GM23248 (cell line): Measurements from ENCODE around the gene MARCHF4. TPM values are rescaled to one million over a fixed set of nuclear protein-coding genes. Genes with fewer than 3 reads are reported as not detected.
"Not testable (repeated sequence)": the region's sequence is repeated elsewhere in the genome, so short reads cannot be mapped to it uniquely, and the experiment has no call there.

ENCODE experiments used
- DNase-seq: peaks from one replicate; pipeline ENCODE4 v3.0.0-alpha.2; 2015
- H2AFZ ChIP-seq: fragments of 200-600 bp; sonication (generic); 2 replicates; pipeline ENCODE4 v1.6.1; 2016; ENCODE audit warnings: antibody characterized with exemption
- H3F3A ChIP-seq: fragments of 200-600 bp; sonication (generic); 2 replicates; pipeline ENCODE4 v1.6.1; 2016; ENCODE audit warnings: mild to moderate bottlenecking, antibody characterized with exemption, mixed run types; ENCODE audit not compliant: insufficient read depth
- H3K27ac ChIP-seq: fragments of 200-600 bp; sonication (generic); 2 replicates; pipeline ENCODE4 v1.5.1; 2016; ENCODE audit warnings: mild to moderate bottlenecking
- H3K27me3 ChIP-seq: fragments of 200-600 bp; sonication (generic); replicated peaks from 2 replicates; pipeline ENCODE4 v1.6.1; 2016; ENCODE audit warnings: mild to moderate bottlenecking; ENCODE audit not compliant: insufficient read depth
- H3K36me3 ChIP-seq: fragments of 200-600 bp; sonication (generic); 2 replicates; pipeline ENCODE4 v1.6.1; 2016; ENCODE audit warnings: low read depth, mild to moderate bottlenecking
- H3K4me1 ChIP-seq: fragments of 200-600 bp; sonication (generic); 2 replicates; pipeline ENCODE4 v1.6.1; 2016; ENCODE audit warnings: mild to moderate bottlenecking; ENCODE audit not compliant: insufficient read depth
- H3K4me2 ChIP-seq: fragments of 200-600 bp; sonication (generic); one replicate; pipeline ENCODE4 v1.6.1; 2016; ENCODE audit warnings: mild to moderate bottlenecking; ENCODE audit not compliant: unreplicated experiment
- H3K4me3 ChIP-seq: fragments of 200-600 bp; sonication (generic); 2 replicates; pipeline ENCODE4 v1.5.1; 2016; ENCODE audit warnings: mild to moderate bottlenecking
- H3K79me2 ChIP-seq: fragments of 200-600 bp; sonication (generic); 2 replicates; pipeline ENCODE4 v1.6.1; 2016; ENCODE audit warnings: mild to moderate bottlenecking; ENCODE audit not compliant: insufficient read depth
- H3K9ac ChIP-seq: fragments of 200-600 bp; sonication (generic); 2 replicates; pipeline ENCODE4 v1.6.1; 2016; ENCODE audit warnings: mild to moderate bottlenecking
- H3K9me2 ChIP-seq: fragments of 200-600 bp; sonication (generic); 2 replicates; pipeline ENCODE4 v1.6.1; 2016; ENCODE audit warnings: mixed run types, mild to moderate bottlenecking, moderate library complexity; ENCODE audit not compliant: insufficient read depth
- H3K9me3 ChIP-seq: fragments of 200-600 bp; sonication (generic); one replicate; pipeline ENCODE4 v1.6.1; 2017; ENCODE audit warnings: low read depth
- H4K20me1 ChIP-seq: fragments of 200-600 bp; sonication (generic); 2 replicates; pipeline ENCODE4 v1.6.0; 2016; ENCODE audit not compliant: insufficient read depth
- EZH2 ChIP-seq: fragments of 200-600 bp; sonication (generic); IDR thresholded peaks from 2 replicates; pipeline ENCODE4 v1.6.1; 2018; ENCODE audit warnings: antibody characterized with exemption, mild to moderate bottlenecking; ENCODE audit not compliant: insufficient read depth, poor library complexity, severe bottlenecking
- EZH2phosphoT487 ChIP-seq: fragments of 200-600 bp; sonication (generic); IDR thresholded peaks from 2 replicates; pipeline ENCODE4 v1.6.1; 2018; ENCODE audit warnings: antibody characterized with exemption, moderate library complexity, mild to moderate bottlenecking, low read depth; ENCODE audit not compliant: insufficient read depth
- WGBS, 2 experiments: methylation state at CpG; one replicate each; pipeline ENCODE4 v1.1.6; 2015 to 2017; ENCODE audit warnings: low lambda C conversion rate in 2 of 2, low coverage in 1 of 2; ENCODE audit errors: missing lambda C conversion rate in 2 of 2; 5-methylcytosine and 5-hydroxymethylcytosine counted together
- in situ Hi-C: fragments of 300-500 bp; cut with MboI; formaldehyde crosslinking; loops from 2 replicates; pipeline ENCODE4 v1.15.0; 2020
- polyA plus RNA-seq: library from polyadenylated mRNA; unstranded; fragments of >200 nt; fragmentation: Nextera tagmentation; extraction: Ambion mirVana; gene quantifications from 2 replicates; pipeline ENCODE4 v1.2.1, GENCODE V29; 2016
- total RNA-seq: library from RNA; depleted of rRNA; stranded (reverse); fragments of >200 nt; shearing (Covaris generic); gene quantifications from 2 replicates; pipeline ENCODE4 v1.2.3, GENCODE V29; 2014

The MARCHF4 gene
- total and polyA plus RNA-seq, 2 experiments from 2014 or later = 7.8 to 14.5 TPM

DNA sequence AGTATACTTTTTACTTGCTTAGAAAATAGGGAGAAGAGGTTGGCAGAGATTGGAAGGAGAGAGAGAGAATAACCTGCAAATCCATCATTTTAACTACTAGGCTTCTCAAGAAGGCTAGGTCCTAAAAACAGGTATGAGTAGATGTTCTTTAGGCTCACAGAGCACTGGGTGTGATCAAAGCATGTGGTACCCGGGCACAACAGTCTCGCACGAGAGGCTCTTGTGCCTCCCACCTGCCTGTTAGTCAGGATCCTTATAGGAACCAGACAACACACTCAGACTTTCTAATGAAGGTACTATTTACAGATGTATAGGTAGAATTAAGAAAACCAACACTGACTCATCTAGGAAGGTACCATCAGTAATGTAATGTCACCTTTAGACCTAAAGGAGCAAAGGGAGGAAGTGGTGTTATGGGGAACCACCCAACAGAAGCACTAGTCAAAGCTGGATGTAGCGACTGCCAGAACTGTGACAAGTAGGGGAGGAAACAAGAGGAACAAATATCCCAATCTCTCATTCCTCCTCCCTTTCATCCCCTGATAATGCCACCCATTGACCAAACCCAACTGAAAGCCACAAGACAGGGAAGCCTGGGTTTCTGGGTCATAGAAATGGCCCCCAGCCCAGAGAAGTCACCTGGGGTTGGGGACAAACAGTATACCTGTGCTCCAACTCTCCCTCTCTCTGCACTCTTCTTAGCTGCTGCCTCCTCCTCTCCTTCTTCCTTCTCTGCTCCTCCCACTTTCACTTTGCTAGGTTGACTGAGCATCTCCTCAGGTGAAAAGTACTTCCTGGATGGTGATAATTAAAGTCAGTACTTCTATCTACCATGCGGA lies 16.0 kb upstream of the MARCHF4 start:
- 85 to 92% methylated on average over 5 of the region's 5 CpGs for WGBS, 2 experiments

DNA sequence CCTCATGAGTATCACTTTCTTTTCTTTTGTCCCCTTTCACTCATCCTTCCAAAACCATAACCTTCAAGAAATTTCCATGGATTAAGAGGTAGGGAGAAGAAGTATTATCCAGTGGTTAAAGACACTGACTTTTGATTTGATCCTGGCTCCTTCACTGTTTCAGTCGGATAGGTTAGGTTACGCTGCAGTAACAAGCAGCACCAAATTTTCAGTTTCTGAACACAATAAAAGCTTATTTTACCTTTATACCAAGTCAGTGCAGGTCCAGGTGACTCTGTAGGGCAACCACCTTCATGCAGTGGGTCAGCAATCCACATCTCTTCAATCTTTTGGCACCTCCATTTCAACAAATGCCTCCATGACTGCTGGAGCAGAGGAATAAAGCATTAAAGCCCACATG lies 15.0 kb upstream of the MARCHF4 start:
- Histone ChIP-seq H3K79me2 (no peaks in the 10 kb centered on the region), H3K9me3 (no peaks in the 10 kb centered on the region), H4K20me1 (no peaks in the 10 kb centered on the region), H3K4me1 (peaks cover 7% of the 10 kb centered on the region), H3K36me3 (no peaks in the 10 kb centered on the region), H3F3A (peaks cover 18% of the 10 kb centered on the region; the same call in 1 of the 2 replicates), H2AFZ (no peak overlapping the region), H3K27me3 (no peaks in the 10 kb centered on the region), H3K9ac (no peak overlapping the region), H3K4me2 (no peak overlapping the region), H3K4me3 (no peak overlapping the region), H3K27ac (no peak overlapping the region), H3K9me2 (no peaks in the 10 kb centered on the region)
- in situ Hi-C loops = no loop called here
- DNase-seq = no peak
- TF ChIP-seq EZH2phosphoT487 = no peak
- no peak for TF ChIP-seq EZH2
- 89 to 94% methylated on average over 2 of the region's 2 CpGs for WGBS, 2 experiments

More for the DNA sequence above, 16.0 kb upstream of the MARCHF4 start:
- DNase-seq = no peak
- in situ Hi-C loops = no loop called here
- H3K27ac ChIP-seq = peak overlapping the region; percentile 61; the same call in 1 of the 2 replicates
- H3K4me1 ChIP-seq = peaks cover 7% of the 10 kb centered on the region
- peaks cover 18% of the 10 kb centered on the region; the same call in 1 of the 2 replicates for H3F3A ChIP-seq
- no peak overlapping the region for H2AFZ ChIP-seq
- H3K9ac ChIP-seq = no peak overlapping the region
- H3K9me2 ChIP-seq = no peaks in the 10 kb centered on the region
- H4K20me1 ChIP-seq = no peaks in the 10 kb centered on the region
- H3K79me2 ChIP-seq = no peaks in the 10 kb centered on the region
- no peak overlapping the region for H3K4me2 ChIP-seq
- no peak overlapping the region for H3K4me3 ChIP-seq
- H3K9me3 ChIP-seq = no peaks in the 10 kb centered on the region
- no peaks in the 10 kb centered on the region for H3K36me3 ChIP-seq
- no peaks in the 10 kb centered on the region for H3K27me3 ChIP-seq
- TF ChIP-seq EZH2 (no peak), EZH2phosphoT487 (no peak)

DNA sequence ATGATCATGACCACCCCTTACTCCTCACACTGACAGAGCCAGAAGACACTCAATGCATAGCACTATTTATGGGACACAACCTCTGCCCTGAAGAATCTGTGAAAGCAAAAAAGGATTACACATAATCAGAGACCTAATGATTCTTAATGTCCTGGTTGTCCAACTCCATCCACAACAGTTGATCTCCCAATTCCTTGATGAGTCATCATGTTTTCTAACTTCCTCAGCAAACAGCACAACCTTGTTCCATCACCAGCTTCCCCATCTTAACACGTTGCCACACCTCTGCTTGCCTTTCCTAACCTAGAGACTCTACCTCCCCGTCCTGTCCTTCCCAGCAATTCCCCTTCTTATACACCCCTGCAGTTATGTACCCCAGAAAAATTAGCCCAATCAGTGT lies 13.2 kb upstream of the MARCHF4 start:
- Histone ChIP-seq H3F3A (peaks cover 16% of the 10 kb centered on the region; the same call in 1 of the 2 replicates), H3K4me3 (no peak overlapping the region)

DNA sequence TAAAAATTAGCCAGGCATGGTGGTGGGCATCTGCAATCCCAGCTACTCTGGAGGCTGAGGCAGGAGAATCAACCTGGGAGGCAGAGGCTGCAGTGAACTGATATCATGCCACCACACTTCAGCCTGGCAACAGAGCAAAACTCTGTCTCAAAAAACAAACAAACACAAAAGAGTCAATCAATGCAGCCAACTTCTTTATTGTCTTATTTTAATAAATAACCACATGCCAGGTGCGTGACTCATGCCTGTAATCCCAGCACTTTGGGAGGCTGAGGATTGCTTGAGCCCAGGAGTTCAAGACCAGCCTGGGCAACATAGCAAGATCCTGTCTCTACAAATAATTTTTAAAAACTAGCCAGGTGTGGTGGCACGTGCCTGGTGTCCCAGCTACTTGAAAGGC lies 12.1 kb upstream of the MARCHF4 start:
- H3K79me2 ChIP-seq, H3K9ac ChIP-seq, H3K9me2 ChIP-seq, in situ Hi-C loops, H3K9me3 ChIP-seq, H3F3A ChIP-seq, DNase-seq, H3K4me2 ChIP-seq, H2AFZ ChIP-seq, H3K36me3 ChIP-seq, H3K4me3 ChIP-seq, H3K27me3 ChIP-seq, H3K4me1 ChIP-seq, H4K20me1 ChIP-seq, H3K27ac ChIP-seq: not testable (repeated sequence)
- 45 to 50% methylated on average over 2 of the region's 2 CpGs for WGBS, 2 experiments

More for the DNA sequence above, 13.2 kb upstream of the MARCHF4 start:
- Histone ChIP-seq H4K20me1 (no peaks in the 10 kb centered on the region), H3K27me3 (no peaks in the 10 kb centered on the region), H3K4me2 (no peak overlapping the region), H3K79me2 (no peaks in the 10 kb centered on the region), H3K9me3 (no peaks in the 10 kb centered on the region), H3K27ac (no peak overlapping the region), H3K9ac (no peak overlapping the region), H3K36me3 (no peaks in the 10 kb centered on the region), H2AFZ (no peak overlapping the region), H3K9me2 (no peaks in the 10 kb centered on the region), H3K4me1 (peaks cover 7% of the 10 kb centered on the region)
- TF ChIP-seq EZH2phosphoT487 = no peak
- DNase-seq = peak; percentile 15
- in situ Hi-C loops = no loop called here
- 56 to 62% methylated on average over 2 of the region's 2 CpGs for WGBS, 2 experiments
